Measurements from ENCODE around the gene AMOT. TPM values are rescaled to one million over a fixed set of nuclear protein-coding genes. Genes with fewer than 3 reads are reported as not detected.

Gene AMOT
- total and polyA plus RNA-seq, 2 of the 4 experiments (the other 2 are of a cell fraction): 4.7 to 9.1 TPM

- H2AK5ac ChIP-seq (ENCODE audit: low read depth, low read length): no peak overlapping the region
- no peak overlapping the region for H3K4me2 ChIP-seq (ENCODE audit: low read depth, low read length)
- no peak overlapping the region for H3K4ac ChIP-seq (ENCODE audit: low read depth, low read length)
- H3K18ac ChIP-seq (ENCODE audit: low read depth, low read length): no peak overlapping the region
- no peak overlapping the region for H4K91ac ChIP-seq (ENCODE audit: insufficient read depth, low read depth, low read length)
- no peak overlapping the region for H2BK120ac ChIP-seq (ENCODE audit: low read depth, low read length)
- H3K79me1 ChIP-seq (ENCODE audit: low read depth in 1 of 2, low read length in 2 of 2): no peaks in the 10 kb centered on the region
- H3K56ac ChIP-seq (ENCODE audit: extremely low read depth, insufficient read depth, low read length): no peak overlapping the region
- no TSS peak for BruUV-seq (replicated peaks)
- dilution Hi-C loops (cut with HindIII; ENCODE audit: low sequenced_read_pairs, unreplicated experiment): no loop called here
- CTCF ChIA-PET: no interaction called here
- no peak overlapping the region for H4K8ac ChIP-seq (ENCODE audit: low read depth in 2 of 2, low read length in 2 of 2)
- peaks cover 5% of the 10 kb centered on the region; the same call in 1 of the 2 replicates for H3K27me3 ChIP-seq (ENCODE audit: control insufficient read depth, insufficient read depth, low read length)
- H3K4me1 ChIP-seq (ENCODE audit: control insufficient read depth, insufficient read depth, low read length): no peaks in the 10 kb centered on the region
- no peak overlapping the region for H3K4me3 ChIP-seq (ENCODE audit: insufficient read depth, low read depth, low read length)
- 20% methylated on average over 1 of the region's 1 CpG; no CpG with 5 or more reads in 1 of the 2 experiments for WGBS, 2 experiments (ENCODE audit: extremely low coverage in 2 of 2, insufficient read length in 1 of 2)
- no peak for ATAC-seq (ENCODE audit: low read depth)
- no peak overlapping the region for H3K9ac ChIP-seq (ENCODE audit: low read depth, low read length)
- no peak overlapping the region for H4K5ac ChIP-seq (ENCODE audit: low read depth, low read length)
- H2AK9ac ChIP-seq (replicated peaks; ENCODE audit: low read depth, low read length, poor library complexity): no peak overlapping the region
- no peak overlapping the region for H2AFZ ChIP-seq (replicated peaks; ENCODE audit: low read length, poor library complexity)
- H3K27ac ChIP-seq (ENCODE audit: insufficient read depth, low read length): no peak overlapping the region
- no peaks in the 10 kb centered on the region for H3K9me3 ChIP-seq (ENCODE audit: control insufficient read depth, insufficient read depth, low read length)
- no peaks in the 10 kb centered on the region for H3K36me3 ChIP-seq (ENCODE audit: control insufficient read depth, insufficient read depth, low read length)
- no peak overlapping the region for H3K23ac ChIP-seq (ENCODE audit: low read depth, low read length)
- no peaks in the 10 kb centered on the region for H4K20me1 ChIP-seq (ENCODE audit: insufficient read depth, low read length)
- POLR2A ChIA-PET (ENCODE audit: unreplicated experiment): no interaction called here
- no peak for TF ChIP-seq NFE2L2 (IDR thresholded peaks at IDR 0.05; ENCODE audit: low read depth, low read length)
- no peak for TF ChIP-seq RFX5 (IDR thresholded peaks at IDR 0.05; ENCODE audit: low read depth, low read length)
- no peak for TF ChIP-seq MAZ (IDR thresholded peaks at IDR 0.05; ENCODE audit: borderline replicate concordance, low read depth, low read length)
- TF ChIP-seq RCOR1 (IDR thresholded peaks at IDR 0.05; ENCODE audit: insufficient replicate concordance, low read length): no peak
- no peak overlapping the region for H3K14ac ChIP-seq (replicated peaks; ENCODE audit: low read depth, low read length)
- intact Hi-C loops (cut with micrococcal nuclease): no loop called here
- no peak overlapping the region for H2BK15ac ChIP-seq (ENCODE audit: low read depth, low read length)
- H3K9me1 ChIP-seq (ENCODE audit: insufficient read depth, low read length): no peaks in the 10 kb centered on the region
- no peak overlapping the region for H2BK20ac ChIP-seq (ENCODE audit: low read depth, low read length)
- in situ Hi-C loops (cut with MboI; ENCODE audit: low sequenced_read_pairs): no loop called here
- no peak for DNase-seq
- no peak overlapping the region for H2BK5ac ChIP-seq (ENCODE audit: low read depth, low read length, poor library complexity, severe bottlenecking)
These were observed 34.0 kb upstream of the AMOT start for GRCh38 chrX:112874614-112875013.
